HG03565 (cell line): ENCODE measurements around the gene FBXO8.

Source experiments
- ATAC-seq: cut with Tn5 transposase; IDR thresholded peaks from one replicate; pipeline ENCODE4 v1.9.1; 2021; ENCODE audit warnings: mild to moderate bottlenecking, moderate library complexity; ENCODE audit not compliant: unreplicated experiment

FBXO8 gene

GRCh38 chr4:174211622-174212044, 71.8 kb downstream of the FBXO8 start:
- no peak for ATAC-seq

DNA sequence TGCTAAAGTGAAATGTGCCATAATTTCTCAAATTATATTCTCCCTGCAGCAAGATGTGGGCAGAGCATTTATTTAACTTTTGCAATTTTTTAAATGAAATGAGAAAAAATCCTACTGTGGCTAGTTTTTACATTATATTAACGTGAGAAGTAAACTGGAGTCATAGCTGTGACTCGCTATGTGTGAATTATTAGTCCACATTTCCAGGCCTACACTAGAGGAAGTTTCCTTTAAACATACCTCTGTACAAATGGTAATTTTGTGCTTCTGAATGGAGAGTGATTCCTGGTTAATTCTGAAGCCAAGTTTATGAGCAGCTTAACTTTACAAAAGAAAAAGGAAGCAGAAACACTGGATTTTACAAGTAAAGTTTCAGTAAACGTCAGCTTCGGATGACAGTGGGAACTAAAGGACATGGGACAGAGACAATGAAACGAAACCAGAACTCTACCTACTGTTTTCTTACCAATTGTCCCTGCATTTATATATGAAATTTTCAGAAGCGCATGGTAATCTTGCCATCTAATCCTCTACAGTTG, 72.4 kb downstream of the FBXO8 start:
- no peak for ATAC-seq

GRCh38 chr4:174210354-174210753, 73.1 kb downstream of the FBXO8 start:
- no peak for ATAC-seq

GRCh38 chr4:174209341-174209740, 74.1 kb downstream of the FBXO8 start:
- ATAC-seq: no peak

- no peak for ATAC-seq
Observed at GRCh38 chr4:174207367-174207766, 76.1 kb downstream of the FBXO8 start.

DNA sequence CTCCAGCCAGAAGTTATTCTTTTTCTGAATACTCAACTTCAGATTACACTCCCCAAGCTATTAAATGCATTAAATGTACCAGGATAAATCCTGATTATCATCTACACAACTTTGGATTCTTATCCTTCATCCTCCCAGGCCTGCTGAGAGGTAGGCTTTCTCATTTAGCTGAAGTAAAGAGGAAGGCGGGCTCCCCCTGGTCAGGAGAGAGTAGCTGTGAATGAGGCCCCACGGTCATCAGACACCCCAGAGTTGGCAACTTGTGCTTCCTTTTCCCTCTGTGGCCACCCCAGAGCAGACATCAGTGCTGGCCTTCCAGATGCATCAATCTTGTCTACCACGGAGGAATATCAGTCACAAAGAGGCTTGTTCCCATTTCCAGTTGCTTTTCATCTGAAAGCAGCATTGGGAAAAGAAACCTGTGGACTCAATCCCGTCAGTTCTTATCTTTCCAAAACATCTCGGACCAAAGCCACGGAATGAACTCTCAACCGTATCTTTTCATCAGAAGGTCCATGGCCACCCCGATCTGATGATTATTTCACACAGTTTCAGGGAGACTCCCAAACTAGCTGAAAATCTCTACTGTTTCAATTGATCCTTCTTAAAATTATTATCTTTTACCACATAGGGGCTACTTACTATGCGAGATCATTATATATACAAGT, 79.2 kb downstream of the FBXO8 start:
- ATAC-seq: no peak

- no peak for ATAC-seq
Observed at GRCh38 chr4:174201871-174202270, 81.6 kb downstream of the FBXO8 start.

DNA sequence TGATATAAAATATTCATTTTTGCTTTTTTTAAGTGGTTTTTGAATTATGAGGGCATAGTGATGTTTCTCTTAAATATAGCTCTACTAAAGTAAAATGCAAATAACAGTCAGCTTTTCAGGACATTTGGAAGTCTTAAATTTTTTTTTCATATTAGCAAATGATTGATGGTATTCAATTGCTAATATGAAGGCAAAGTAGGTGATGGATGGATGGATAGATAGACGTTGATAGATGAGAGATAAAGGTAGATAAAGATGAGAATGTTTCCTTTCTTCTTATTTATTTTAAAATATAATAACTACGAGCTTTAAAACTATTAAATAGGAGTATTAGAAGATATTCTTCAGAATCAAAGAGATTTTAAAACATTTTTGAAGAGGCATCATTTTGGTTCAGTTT, 83.7 kb downstream of the FBXO8 start:
- ATAC-seq: no peak

- no peak for ATAC-seq
Observed at GRCh38 chr4:174198828-174199227, 84.6 kb downstream of the FBXO8 start.

- no peak for ATAC-seq
Observed at GRCh38 chr4:174198396-174198795, 85.1 kb downstream of the FBXO8 start.

DNA sequence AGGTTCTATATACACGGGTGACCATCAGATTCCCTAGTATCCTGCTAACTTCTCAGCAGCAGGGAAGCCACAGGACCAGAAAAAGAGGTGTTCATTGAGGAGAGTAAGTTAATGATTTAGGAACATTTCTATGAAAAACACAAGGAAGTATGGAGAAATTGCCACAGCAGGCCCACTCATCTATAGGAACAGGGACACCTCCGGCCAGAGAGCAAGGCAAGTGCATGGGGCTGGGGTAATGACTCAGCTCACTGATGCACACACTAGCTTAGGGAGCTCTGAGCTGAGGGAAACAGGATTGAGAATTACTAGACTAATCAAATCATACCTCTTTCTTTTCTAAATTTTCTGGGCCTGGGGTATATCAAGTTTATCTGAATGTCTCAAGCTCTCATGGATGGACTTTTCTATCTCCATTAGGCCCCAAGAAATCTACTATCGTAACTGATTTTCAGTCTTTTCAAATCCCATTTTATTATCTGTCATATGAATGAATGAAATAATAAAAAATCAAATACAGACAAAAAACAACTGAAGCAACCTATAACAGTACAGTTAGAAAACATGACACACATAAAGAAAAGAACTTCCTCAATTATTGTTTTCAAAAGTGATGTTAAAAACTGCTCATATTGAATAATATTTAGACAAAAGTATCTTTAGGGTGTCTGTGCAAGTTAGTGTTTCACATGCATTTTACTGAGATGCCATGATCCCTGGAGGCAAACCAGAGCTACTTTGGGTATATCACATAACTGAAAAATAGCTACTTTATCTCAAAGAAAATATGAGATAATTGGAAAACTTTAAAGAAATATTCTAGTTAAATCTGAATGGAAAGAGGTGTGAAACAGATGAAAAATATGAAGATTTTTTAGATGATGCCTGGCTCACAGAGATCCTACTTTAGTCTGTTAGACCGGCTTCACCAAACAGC, 89.8 kb downstream of the FBXO8 start:
- ATAC-seq: no peak

DNA sequence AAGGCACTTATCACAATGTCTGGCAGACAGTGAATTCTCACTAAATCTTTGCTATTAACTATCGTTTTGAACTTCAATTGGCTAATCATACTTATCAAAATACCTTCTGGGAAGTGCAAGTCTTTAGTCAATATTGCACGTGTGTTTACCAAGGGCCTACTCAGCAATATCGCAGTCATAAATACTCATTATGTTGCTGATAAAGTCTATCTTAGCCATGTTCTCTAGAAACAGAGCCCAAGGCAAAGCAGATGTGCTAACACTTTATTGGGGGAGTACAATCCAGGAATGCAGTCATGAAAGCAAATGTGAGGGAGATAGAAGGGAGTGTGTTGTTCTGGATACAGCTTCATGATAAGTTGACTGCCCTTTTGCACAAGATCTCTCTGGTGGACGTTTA, 90.5 kb downstream of the FBXO8 start:
- no peak for ATAC-seq

DNA sequence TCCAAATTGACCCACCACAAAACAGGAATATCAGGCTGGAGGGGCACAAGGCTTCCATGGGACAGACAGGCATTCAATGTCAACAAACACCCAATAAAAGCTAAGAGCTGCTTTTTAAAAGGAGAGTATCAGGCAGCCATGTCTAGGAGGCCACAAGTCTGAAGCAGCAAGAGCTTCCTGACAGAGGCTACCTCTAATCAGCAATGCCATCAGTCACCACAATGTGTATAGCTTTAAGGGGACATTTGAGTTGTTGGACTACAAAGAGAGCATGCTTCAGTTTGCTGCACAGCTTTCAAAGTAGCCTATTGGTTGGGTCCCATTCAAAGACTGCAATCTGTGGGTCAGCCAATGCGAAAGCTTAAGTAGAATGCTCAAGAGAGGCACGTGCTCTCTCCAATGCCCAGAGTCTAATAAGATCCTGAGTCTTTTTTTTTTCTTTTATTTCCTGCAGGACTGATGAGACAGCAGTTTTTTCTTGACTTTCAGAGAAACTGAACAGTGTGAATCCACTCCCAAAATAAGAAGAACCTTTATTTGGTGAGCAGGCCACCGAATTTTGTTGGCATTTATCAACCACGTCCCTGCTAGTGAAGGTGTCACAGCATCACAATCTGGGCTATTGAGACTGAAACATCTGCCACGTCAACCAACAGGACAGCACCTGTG, 92.5 kb downstream of the FBXO8 start:
- ATAC-seq: no peak

- ATAC-seq: no peak
Observed at GRCh38 chr4:174189392-174190015, 94.0 kb downstream of the FBXO8 start.
